Cardiac septum (tissue), 1 donor: Measurements from ENCODE around the gene NACC2. TPM values are rescaled to one million over a fixed set of nuclear protein-coding genes. Genes with fewer than 3 reads are reported as not detected.

Experiments
- DNase-seq: peaks from one replicate; pipeline ENCODE4 v3.0.0-alpha.2; 2020; ENCODE audit warnings: low spot score
- intact Hi-C: fragments of 100-400 bp; cut with DNase I; formaldehyde crosslinking; loops from one replicate; pipeline ENCODE4 v1.14.0; 2022
- total RNA-seq: library from RNA; stranded (reverse); fragmentation: NEBNext Ultra II Directional; extraction: Animal tissue kit (Norgen Biotek cat#: 25700); gene quantifications from one replicate; pipeline ENCODE4 v1.2.1, GENCODE V29; 2021
- donor health status: DM: no; HTN: no; CAD: no.

Gene NACC2
- total RNA-seq, 1 donor from 2014 or later, result 57.8 TPM

DNA sequence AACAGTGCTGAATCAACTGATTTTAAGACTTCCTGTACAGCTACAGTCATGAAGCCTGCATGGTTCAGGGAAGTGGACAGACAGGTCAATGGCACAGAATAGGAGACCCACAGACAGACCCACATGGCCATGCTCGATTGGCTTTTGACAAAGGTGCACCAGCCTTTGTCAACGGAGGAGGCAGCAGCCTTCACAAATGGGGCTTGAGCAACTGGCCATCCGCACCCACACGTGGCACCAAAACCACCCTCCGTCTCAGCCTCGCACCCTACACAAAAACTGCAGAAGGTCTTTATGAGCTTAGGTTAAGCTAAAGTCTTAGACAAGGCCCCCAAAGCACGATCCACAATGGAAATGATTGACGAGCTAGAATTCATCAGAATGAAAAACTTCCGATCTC, 74.4 kb downstream of the NACC2 start:
- intact Hi-C loops, result no loop called here
- DNase-seq, result peak; percentile 44

DNA sequence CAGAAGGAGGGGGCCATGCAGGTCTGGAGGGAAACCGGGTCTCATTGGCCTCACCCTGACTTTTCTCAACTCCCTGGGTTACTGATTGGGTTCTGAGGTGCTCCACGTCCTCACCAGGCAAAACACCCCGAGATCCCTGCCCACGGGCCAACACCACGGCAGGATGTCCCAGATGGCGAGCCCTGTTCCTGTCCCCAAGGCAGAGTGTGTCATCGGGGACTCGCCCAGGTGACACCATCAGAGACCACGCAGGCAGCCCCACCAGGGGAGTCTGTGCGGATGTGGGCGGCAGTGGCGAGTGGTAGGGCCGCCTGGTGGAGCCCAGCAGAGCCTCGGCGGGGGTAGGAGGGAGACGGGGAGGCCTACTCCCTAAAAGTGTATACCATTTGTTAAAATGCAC, 74.9 kb downstream of the NACC2 start:
- intact Hi-C loops, result no loop called here

DNA sequence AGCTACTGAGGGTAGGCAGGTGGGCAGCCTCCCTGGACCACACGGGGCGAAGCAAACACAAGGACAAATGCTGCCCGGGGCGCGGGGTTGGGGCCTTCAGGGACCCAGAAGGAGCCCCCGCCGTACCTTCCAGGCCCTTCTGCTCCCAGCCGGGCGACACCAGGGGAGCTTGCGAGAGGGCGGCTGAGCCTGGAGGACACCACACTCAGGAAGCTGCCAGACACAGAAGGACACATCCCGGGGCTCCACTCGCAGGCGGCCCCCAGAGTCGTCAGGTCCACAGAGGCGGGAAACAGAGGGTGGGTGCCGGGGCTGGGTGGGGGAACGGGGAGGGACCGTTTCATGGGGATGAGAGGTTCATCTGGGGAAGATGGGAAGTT, 75.4 kb downstream of the NACC2 start:
- intact Hi-C loops, result no loop called here
- peak; percentile 33 for DNase-seq

More for the DNA sequence above, 74.9 kb downstream of the NACC2 start:
- DNase-seq, result peak; percentile 41

DNA sequence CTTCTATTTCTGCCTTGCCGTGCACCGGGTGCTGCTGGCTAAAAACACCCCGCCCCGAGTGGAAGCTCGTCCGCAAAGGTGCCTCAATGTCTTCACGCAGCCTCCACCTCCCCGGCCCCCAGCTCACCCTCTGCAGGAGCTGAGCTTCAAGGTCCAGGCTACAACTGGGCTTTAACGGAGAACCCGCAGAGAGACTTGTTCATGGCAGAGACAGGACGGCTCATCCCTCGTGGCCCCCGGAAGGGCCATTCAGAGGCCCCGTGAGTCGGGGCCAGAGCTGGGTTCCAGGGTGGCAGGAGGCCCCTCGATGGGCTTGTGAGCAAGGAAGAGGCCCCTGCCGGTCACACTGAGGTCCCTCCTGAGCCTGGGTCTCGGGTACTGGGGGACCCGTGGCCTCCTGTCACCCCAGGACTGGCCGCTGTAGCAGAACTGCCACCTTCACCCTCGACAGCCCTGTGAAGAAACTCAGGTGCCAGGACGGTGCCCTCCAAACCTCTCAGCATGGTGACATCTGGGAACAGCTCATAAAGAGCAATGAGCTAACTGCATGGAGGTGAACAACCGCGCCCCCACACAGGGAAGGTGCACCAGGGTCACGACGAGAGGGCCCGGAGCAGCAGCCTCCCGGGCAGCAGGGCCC, 75.9 kb downstream of the NACC2 start:
- intact Hi-C loops, result no loop called here
- DNase-seq, result peak; percentile 64

GRCh38 chr9:136018257-136019031, 76.6 kb downstream of the NACC2 start:
- intact Hi-C loops, result no loop called here
- DNase-seq, result peak; percentile 63

DNA sequence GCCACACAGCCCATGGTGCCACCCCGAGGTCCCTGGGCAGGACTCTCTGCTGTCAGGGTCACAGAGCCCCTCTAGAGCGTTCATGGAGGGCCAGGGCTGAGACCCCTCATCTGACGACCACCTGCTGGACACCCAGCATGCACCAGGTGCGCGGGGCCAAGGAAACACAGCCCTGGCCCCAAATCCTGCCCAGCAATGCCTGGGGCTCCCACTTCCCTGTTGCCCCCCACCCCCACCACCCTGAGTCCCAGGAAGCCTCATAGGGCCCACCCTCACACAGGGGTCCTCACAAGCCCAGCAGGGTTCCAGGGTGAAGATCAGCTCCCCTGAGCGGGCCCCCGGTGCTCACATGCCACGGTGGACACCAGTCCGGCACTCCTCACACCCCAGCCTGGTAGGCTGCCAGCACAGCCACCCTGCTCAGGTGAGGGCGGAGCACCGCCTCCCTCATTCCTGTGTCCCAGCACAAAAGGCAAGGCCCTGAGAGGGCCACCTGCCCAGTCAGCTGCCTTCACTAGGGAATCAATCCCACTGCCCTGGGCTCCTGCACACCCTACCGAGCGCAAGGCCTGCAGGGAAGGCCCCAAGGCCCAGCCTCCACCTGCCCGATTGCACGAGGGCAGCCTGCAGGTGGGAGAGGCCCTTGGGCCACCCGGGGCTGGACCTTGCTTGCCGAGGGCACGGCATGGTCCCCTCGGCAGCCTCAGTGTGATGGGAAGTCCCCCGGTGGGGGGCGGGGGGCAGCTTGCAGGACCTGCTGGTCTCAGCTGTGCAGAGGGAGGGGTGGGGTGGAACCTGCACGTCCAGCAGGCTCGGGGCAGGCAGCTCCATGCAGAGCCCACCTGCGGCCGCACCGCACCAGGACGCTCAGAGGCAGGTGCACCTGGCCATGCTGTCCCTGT, 77.5 kb downstream of the NACC2 start:
- intact Hi-C loops, result no loop called here
- DNase-seq, result peak; percentile 69

DNA sequence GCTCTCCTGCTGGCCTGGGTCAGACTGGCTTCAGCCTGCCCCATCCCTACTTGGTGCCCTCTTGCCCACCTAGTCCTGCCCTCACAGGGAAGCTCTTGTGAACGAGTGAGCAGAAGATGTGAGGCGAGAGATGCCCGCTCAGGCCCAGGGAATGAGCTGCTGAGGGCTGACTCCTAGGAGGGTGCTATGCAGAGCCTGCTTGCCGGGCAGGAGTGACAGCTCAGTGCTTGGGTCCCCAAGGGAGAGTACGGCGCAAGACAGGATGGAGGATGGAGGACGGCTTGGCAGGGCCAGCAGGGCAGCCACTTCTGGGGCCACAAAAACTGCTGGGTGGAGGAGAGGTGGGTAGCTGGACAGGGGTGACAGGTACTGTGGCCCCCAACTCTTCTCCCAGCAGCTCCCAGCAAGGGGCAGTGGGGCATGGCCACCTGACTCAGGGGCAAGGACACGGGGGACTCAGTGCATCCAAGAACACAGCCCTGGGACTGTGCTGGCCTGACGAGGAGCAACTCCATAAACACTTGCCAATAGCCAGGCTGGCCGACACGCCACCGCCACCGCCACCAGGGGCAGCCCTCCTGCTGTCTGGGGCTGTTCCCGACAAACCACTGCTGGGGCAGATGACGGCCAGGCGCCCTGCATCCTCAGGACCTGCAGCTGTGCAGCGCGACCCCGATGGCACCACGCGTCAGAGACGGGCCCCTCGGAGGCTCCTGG, 78.4 kb downstream of the NACC2 start:
- intact Hi-C loops, result no loop called here
- DNase-seq, result peak; percentile 68

GRCh38 chr9:136015656-136016571, 79.2 kb downstream of the NACC2 start:
- intact Hi-C loops, result no loop called here

GRCh38 chr9:136014924-136015633, 80.0 kb downstream of the NACC2 start:
- intact Hi-C loops, result no loop called here
- peak; percentile 38 for DNase-seq

More at GRCh38 chr9:136015656-136016571, 79.2 kb downstream of the NACC2 start:
- DNase-seq, result peak; percentile 67

GRCh38 chr9:136014147-136014923, 80.8 kb downstream of the NACC2 start:
- intact Hi-C loops, result no loop called here
- peak; percentile 56 for DNase-seq

GRCh38 chr9:136013524-136014034, 81.5 kb downstream of the NACC2 start:
- intact Hi-C loops, result loop anchor here (2.0 kb wide), 1 partner anchor 21 kb away; no protein-coding TSS in a partner anchor
- DNase-seq, result no peak

DNA sequence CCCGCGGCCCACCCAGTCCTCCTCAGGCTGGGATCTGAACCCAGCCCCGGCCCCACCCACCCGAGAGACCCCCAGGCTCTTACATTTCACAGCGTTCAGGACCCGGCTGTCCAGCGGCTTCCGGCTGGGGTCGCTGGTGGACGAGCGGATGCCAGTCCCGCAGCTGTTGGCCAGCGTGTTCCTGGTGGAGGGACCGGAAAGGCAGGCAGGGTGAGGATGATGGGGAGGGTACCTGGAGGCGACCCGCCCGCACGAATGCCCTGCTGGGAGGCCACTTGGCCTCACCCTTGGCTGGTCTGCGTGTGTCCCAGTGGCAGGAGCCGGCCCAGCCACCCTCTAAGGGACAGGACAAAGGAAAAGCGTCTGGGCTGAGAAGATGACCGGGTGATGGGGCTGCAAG, 82.0 kb downstream of the NACC2 start:
- no peak for DNase-seq
- intact Hi-C loops, result loop anchor here (2.0 kb wide), 1 partner anchor 20 kb away; no protein-coding TSS in a partner anchor

DNA sequence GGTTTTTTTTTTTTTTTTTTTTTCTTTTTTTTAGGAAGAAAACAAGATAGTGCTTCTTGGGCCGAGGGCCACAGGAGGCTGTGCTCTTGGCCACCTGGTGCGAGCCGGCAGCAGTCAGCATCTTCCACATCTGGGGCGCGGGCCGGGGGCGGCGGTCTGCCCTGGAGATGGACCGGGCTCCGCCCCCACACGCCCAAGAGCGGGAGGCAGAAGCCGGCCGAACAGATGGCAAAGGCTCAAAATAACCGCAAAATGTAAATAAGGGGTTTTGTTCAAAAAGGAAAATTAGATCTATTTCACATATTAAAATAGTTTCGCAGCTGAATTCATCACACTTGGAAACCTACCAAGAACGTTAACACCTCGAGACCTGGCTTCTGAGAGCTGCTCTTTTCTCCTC, 82.4 kb downstream of the NACC2 start:
- no peak for DNase-seq
- intact Hi-C loops, result loop anchor here (2.0 kb wide), 1 partner anchor 20 kb away; no protein-coding TSS in a partner anchor

DNA sequence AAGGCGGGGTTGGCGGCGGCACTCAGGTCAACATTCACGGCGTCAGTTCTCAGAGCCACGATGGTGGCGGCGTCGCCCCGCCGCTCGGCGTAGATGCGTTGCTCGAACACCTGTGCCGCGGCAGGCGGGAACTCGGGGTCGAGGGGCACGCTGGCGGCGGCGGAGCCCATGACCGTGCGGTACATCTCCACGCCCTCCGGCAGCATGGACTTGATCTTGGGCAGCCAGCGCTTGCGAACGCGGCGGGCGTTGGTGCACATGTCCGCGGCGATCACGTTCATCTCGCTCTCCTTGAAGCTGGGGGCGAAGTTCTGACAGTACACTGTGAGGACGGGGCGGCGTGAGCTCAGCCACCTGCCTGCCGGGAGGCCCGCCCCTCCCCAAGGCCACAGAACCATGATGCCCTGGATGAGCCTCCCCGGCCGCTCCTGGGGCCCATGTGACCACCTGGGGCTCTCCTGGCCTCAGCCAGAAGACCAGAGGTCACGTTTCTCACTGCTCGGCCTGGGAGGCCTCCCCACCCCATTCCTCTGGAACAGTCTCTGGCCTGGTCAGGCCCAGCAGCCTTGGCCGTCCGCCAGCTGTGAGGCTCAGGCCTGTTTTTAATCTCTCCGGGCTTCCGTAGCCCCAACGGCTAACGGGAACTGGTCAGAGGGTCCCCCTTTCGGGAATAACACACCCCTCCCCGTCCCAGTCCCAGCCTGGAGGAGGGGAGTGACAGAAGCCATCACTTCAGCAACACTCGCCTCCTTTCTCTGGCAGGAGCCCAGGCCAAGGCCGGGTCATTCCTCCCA, 83.2 kb downstream of the NACC2 start:
- peak; percentile 93 for DNase-seq
- intact Hi-C loops, result loop anchor here (2.0 kb wide), 1 partner anchor 19 kb away; no protein-coding TSS in a partner anchor

DNA sequence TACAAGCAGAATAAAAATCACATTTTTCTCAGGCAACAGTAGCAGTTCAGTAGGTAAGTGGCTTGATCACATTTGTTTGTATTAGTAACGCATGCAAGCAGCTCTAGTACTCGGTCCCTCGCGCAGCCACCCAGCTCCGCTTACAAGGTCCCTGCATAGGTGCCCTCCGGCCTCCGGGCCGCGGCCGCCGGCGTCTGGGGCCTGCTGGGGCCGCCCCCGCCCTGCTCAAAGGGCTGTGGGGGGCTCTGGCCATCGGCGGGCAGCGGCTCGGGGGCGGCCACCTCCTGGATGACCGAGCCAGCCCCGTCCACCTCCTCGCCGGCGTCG, 83.8 kb downstream of the NACC2 start:
- intact Hi-C loops, result no loop called here

More for the DNA sequence above, 83.8 kb downstream of the NACC2 start:
- DNase-seq, result no peak
